Raji (cell line): ENCODE data around the gene SLCO3A1.

Experiments used
- POLR2A ChIP-seq: IDR thresholded peaks from 2 replicates; pipeline ENCODE4 v1.6.1; 2011; ENCODE audit warnings: low read depth, low read length, control low read depth; ENCODE audit not compliant: insufficient read depth

SLCO3A1 gene

GRCh38 chr15:91997163-91997562 is 143.7 kb downstream of the SLCO3A1 start:
- TF ChIP-seq POLR2A, result no peak

GRCh38 chr15:92000709-92001108 is 147.2 kb downstream of the SLCO3A1 start:
- TF ChIP-seq POLR2A, result no peak

- no peak for TF ChIP-seq POLR2A
Observed at GRCh38 chr15:92001307-92001706, 147.8 kb downstream of the SLCO3A1 start.

GRCh38 chr15:92002666-92003065 is 149.2 kb downstream of the SLCO3A1 start:
- no peak for TF ChIP-seq POLR2A

- no peak for TF ChIP-seq POLR2A
Observed at GRCh38 chr15:92003515-92004067, 150.1 kb downstream of the SLCO3A1 start.

GRCh38 chr15:92005154-92005553 is 151.6 kb downstream of the SLCO3A1 start:
- no peak for TF ChIP-seq POLR2A

GRCh38 chr15:92006186-92007028 is 152.9 kb downstream of the SLCO3A1 start:
- no peak for TF ChIP-seq POLR2A

GRCh38 chr15:92009162-92009561 is 155.7 kb downstream of the SLCO3A1 start:
- no peak for TF ChIP-seq POLR2A

GRCh38 chr15:92011611-92012367 is 158.3 kb downstream of the SLCO3A1 start:
- TF ChIP-seq POLR2A, result no peak

GRCh38 chr15:92012368-92012629 is 158.8 kb downstream of the SLCO3A1 start:
- TF ChIP-seq POLR2A, result no peak

- TF ChIP-seq POLR2A, result no peak
Observed at GRCh38 chr15:92012881-92013280, 159.4 kb downstream of the SLCO3A1 start.

- no peak for TF ChIP-seq POLR2A
Observed at GRCh38 chr15:92014281-92015030, 160.9 kb downstream of the SLCO3A1 start.

GRCh38 chr15:92017882-92018534 is 164.5 kb downstream of the SLCO3A1 start:
- TF ChIP-seq POLR2A, result no peak

GRCh38 chr15:92018535-92019239 is 165.2 kb downstream of the SLCO3A1 start:
- no peak for TF ChIP-seq POLR2A
